ENCODE data around the gene RNF112.

- TF ChIP-seq CTCF (IDR thresholded peaks at IDR 0.05) = no peak
- no peak for TF ChIP-seq POLR2AphosphoS5 (IDR thresholded peaks at IDR 0.05; ENCODE audit: low read depth, low read length)
- no peak for TF ChIP-seq REST (IDR thresholded peaks at IDR 0.05; ENCODE audit: insufficient read depth in 1 of 2, low read depth in 2 of 2, low read length in 1 of 2)
Observed at GRCh38 chr17:19371259-19372010, 39.6 kb upstream of the RNF112 start.
